ENCODE measurements around the gene DCXR. TPM values are rescaled to one million over a fixed set of nuclear protein-coding genes. Genes with fewer than 3 reads are reported as not detected.

Gene DCXR
- total RNA-seq, 4 donors from 2014 or later: 78.6 to 135 (median 102) TPM

DNA sequence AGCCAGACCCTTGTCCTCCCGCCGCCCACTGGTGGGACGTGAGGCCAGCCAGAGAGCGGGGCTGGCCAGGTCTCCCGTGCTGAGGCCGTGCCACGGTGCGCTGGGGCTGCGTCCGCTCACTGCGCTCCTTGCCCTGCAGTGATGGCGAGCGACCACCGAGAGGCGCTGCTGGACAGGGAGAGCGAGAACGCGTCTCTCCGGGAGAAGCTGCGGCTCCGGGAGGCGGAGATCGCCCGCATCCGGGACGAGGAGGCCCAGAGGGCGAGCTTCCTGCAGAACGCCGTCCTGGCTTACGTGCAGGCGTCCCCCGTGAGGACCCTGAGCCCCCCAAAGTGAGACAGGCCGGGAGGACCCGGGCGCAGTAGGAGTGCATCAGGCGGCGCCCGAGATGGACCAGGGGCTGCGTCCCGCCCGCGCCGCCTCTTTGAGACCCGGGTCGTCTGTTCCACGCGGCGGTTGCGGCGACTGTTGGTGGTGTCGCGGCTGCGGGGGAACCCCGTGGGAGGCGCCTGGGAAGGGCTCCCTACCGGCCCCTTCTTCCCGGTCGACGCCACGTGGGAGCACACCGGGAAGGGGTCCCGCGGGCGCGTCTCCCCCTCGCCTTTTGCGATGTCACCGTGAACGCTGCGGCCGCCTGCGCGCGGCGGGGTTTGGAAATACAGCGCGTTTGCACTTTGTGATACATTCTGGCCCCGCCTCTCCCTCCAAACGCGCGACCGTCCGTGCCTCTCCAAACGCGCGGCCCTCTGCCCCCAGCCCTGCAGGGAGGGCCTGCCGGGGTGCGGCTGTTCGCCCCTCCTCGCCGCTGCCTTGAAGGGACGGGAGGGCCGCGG, 6.8 kb downstream of the DCXR start:
- peak overlapping the region; percentile 12 to 66 (median 40) for H3K27ac ChIP-seq (replicated peaks in 1 of 4)
- no peaks in the 10 kb centered on the region for H3K9me3 ChIP-seq
- H3K27me3 ChIP-seq: peaks cover 0 to 18% (median 6%) of the 10 kb centered on the region in 4 donors
- H3K4me3 ChIP-seq: peak overlapping the region; percentile 53 to 60 (median 58)
- intact Hi-C loops (cut with DNase I): loop anchor here (2.0 to 5.0 kb wide), 2 partner anchors 67 to 124 kb away; partner anchors contain the start of gene FASN
- H3K36me3 ChIP-seq: peaks cover 0 to 32% (median 18%) of the 10 kb centered on the region in 4 donors
- DNase-seq (ENCODE audit: extremely low spot score): peak; percentile 96
- H3K4me1 ChIP-seq: peaks cover 19 to 31% (median 26%) of the 10 kb centered on the region in 4 donors
- no peak for TF ChIP-seq EP300 (IDR thresholded peaks at IDR 0.05)
- peak in 1 of 2 donors; percentile 59 for TF ChIP-seq POLR2AphosphoS5 (IDR thresholded peaks at IDR 0.05)
- peak; percentile 91 to 97 (median 93) for TF ChIP-seq CTCF (IDR thresholded peaks at IDR 0.05)
- no peak for TF ChIP-seq POLR2A (IDR thresholded peaks at IDR 0.05; ENCODE audit: low read depth)
- WGBS: 0% methylated on average over 23 of the region's 94 CpGs

DNA sequence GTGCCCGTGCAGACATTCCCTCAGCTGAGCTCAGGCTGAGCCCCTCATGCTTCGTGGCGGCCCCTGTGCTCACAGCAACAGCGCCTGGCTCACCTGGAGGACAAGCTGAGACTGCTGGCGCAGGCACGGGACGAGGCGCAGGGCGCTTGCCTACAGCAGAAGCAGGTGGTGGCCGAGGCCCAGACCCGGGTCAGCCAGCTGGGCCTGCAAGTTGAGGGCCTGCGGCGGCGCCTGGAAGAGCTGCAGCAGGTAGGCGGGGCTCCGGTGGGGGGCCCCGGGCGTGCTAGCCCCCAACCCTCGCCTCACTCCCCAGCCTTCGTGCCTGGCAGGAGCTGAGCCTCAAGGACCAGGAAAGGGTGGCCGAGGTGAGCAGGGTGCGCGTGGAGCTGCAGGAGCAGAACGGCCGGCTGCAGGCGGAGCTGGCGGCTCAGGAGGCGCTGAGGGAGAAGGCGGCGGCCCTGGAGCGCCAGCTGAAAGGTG, 7.5 kb downstream of the DCXR start:
- no peak for DNase-seq (ENCODE audit: extremely low spot score)
- peaks cover 17 to 27% (median 24%) of the 10 kb centered on the region in 4 donors for H3K4me1 ChIP-seq
- H3K4me3 ChIP-seq: peak overlapping the region; percentile 53 to 60 (median 58)
- TF ChIP-seq CTCF (IDR thresholded peaks at IDR 0.05): no peak
- TF ChIP-seq EP300 (IDR thresholded peaks at IDR 0.05): no peak
- TF ChIP-seq POLR2AphosphoS5 (IDR thresholded peaks at IDR 0.05): no peak
- TF ChIP-seq POLR2A (IDR thresholded peaks at IDR 0.05; ENCODE audit: low read depth): no peak
- no peak overlapping the region for H3K27ac ChIP-seq (replicated peaks in 1 of 4)
- peaks cover 0 to 18% (median 6%) of the 10 kb centered on the region in 4 donors for H3K27me3 ChIP-seq
- intact Hi-C loops (cut with DNase I): loop anchor here (2.0 to 5.0 kb wide), 2 partner anchors 67 to 125 kb away; partner anchors contain the start of gene FASN
- H3K36me3 ChIP-seq: peaks cover 0 to 30% (median 17%) of the 10 kb centered on the region in 4 donors
- 80% methylated on average over 9 of the region's 31 CpGs for WGBS
- no peaks in the 10 kb centered on the region for H3K9me3 ChIP-seq

DNA sequence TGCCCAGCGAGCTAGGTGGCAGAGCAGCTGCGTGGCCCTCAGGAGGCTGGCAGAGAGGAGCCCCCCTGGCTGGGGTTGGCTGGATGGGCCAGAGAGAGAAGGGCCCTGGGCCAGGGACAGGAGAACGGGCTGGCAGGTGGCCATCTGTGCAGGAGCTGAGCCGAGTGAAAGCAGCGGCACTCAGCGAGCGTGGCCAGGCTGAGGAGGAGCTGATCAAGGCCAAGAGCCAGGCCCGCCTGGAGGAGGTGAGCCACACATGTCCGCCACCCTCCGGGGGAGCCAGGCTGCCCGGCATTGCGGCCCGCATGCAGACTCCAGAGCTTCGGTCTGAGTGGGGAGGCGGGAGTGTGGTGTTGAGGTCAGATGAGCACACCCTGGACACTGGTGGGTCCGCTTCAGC, 8.1 kb downstream of the DCXR start:
- DNase-seq (ENCODE audit: extremely low spot score): no peak
- intact Hi-C loops (cut with DNase I): no loop called here
- Histone ChIP-seq H3K9me3 (no peaks in the 10 kb centered on the region), H3K4me1 (peaks cover 17 to 33% (median 27%) of the 10 kb centered on the region in 4 donors), H3K4me3 (no peak overlapping the region), H3K36me3 (peaks cover 0 to 30% (median 16%) of the 10 kb centered on the region in 4 donors), H3K27ac (replicated peaks in 1 of 4) (no peak overlapping the region), H3K27me3 (peaks cover 0 to 18% (median 6%) of the 10 kb centered on the region in 4 donors)
- TF ChIP-seq POLR2A (IDR thresholded peaks at IDR 0.05; ENCODE audit: low read depth) (no peak), POLR2AphosphoS5 (IDR thresholded peaks at IDR 0.05) (no peak), EP300 (IDR thresholded peaks at IDR 0.05) (no peak)
- WGBS: 85% methylated on average over 9 of the region's 16 CpGs

DNA sequence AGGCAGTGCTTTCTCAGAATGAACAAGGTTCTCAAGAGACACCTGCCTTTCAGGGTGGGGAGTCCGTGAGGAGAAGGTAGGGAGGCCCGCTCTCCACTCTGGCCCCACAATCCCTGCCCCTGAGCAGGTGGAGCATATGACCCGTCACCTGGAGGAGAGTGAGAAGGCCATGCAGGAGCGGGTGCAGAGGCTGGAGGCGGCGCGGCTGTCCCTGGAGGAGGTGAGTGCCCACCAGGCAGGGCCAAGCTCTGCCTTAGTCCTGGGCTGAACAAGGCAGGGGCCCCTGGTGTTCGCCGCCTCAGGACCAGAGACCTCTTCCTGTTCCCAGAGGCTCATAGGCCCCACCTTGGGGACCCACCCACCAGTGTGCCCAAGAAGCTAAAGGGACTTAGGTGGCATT, 8.5 kb downstream of the DCXR start:
- TF ChIP-seq POLR2AphosphoS5 (IDR thresholded peaks at IDR 0.05): no peak
- TF ChIP-seq POLR2A (IDR thresholded peaks at IDR 0.05; ENCODE audit: low read depth): no peak
- TF ChIP-seq EP300 (IDR thresholded peaks at IDR 0.05): no peak
- no peak for TF ChIP-seq CTCF (IDR thresholded peaks at IDR 0.05)
- Histone ChIP-seq H3K27me3 (peaks cover 0 to 18% (median 6%) of the 10 kb centered on the region in 4 donors), H3K4me1 (peaks cover 20 to 38% (median 31%) of the 10 kb centered on the region in 4 donors), H3K27ac (replicated peaks in 1 of 4) (no peak overlapping the region), H3K9me3 (no peaks in the 10 kb centered on the region), H3K36me3 (peaks cover 0 to 30% (median 16%) of the 10 kb centered on the region in 4 donors), H3K4me3 (no peak overlapping the region)
- no CpG with 5 or more reads among the region's 9 CpGs for WGBS
- intact Hi-C loops (cut with DNase I): no loop called here
- DNase-seq (ENCODE audit: extremely low spot score): no peak

GRCh38 chr17:82028246-82028645, 9.3 kb downstream of the DCXR start:
- intact Hi-C loops (cut with DNase I): no loop called here
- 97% methylated on average over 8 of the region's 13 CpGs for WGBS
- H3K27me3 ChIP-seq: peaks cover 0 to 18% (median 6%) of the 10 kb centered on the region in 4 donors
- H3K4me3 ChIP-seq: no peak overlapping the region
- H3K27ac ChIP-seq (replicated peaks in 1 of 4): no peak overlapping the region
- DNase-seq (ENCODE audit: extremely low spot score): no peak
- TF ChIP-seq EP300 (IDR thresholded peaks at IDR 0.05) (no peak), POLR2A (IDR thresholded peaks at IDR 0.05; ENCODE audit: low read depth) (no peak), CTCF (IDR thresholded peaks at IDR 0.05) (no peak), POLR2AphosphoS5 (IDR thresholded peaks at IDR 0.05) (no peak)
- no peaks in the 10 kb centered on the region for H3K9me3 ChIP-seq
- H3K36me3 ChIP-seq: peaks cover 0 to 30% (median 16%) of the 10 kb centered on the region in 4 donors
- H3K4me1 ChIP-seq: peaks cover 27 to 45% (median 37%) of the 10 kb centered on the region in 4 donors
